Thoracic aorta (tissue), 2 donors: ENCODE data around the gene MRNIP. TPM values are rescaled to one million over a fixed set of nuclear protein-coding genes. Genes with fewer than 3 reads are reported as not detected.
"Not testable (repeated sequence)": the region's sequence is repeated elsewhere in the genome, so short reads cannot be mapped to it uniquely, and the experiment has no call there.

ENCODE experiments used
- ATAC-seq: fragments of 150-250 bp; one replicate; pipeline ENCODE4 v1.8.0; 2017; ENCODE audit warnings: low read depth; ENCODE audit not compliant: insufficient number of reproducible peaks, low FRiP score
- DNase-seq: peaks from one replicate; pipeline ENCODE4 v3.0.0-alpha.2; 2020; ENCODE audit warnings: low spot score
- H3K27ac ChIP-seq, 2 donors: fragments of 200-600 bp; sonication (generic); 1 replicate in 1 of 2; 2 replicates in 1 of 2; pipeline ENCODE4 v1.5.1; 2016; ENCODE audit warnings: mild to moderate bottlenecking in 2 of 2, moderate library complexity in 2 of 2
- H3K27me3 ChIP-seq: fragments of 200-600 bp; sonication (generic); replicated peaks from 2 replicates; pipeline ENCODE4 v1.6.0; 2016; ENCODE audit warnings: mild to moderate bottlenecking; ENCODE audit not compliant: insufficient read depth
- H3K36me3 ChIP-seq: fragments of 200-600 bp; sonication (generic); one replicate; pipeline ENCODE4 v1.5.1; 2016
- H3K4me1 ChIP-seq, 2 donors: fragments of 200-600 bp; sonication (generic); 1 replicate in 1 of 2; 2 replicates in 1 of 2; pipeline versions ENCODE4 v1.5.1 to v1.6.0; 2016; ENCODE audit warnings: low read depth in 2 of 2, mild to moderate bottlenecking in 1 of 2; ENCODE audit not compliant: control insufficient read depth in 1 of 2
- H3K4me3 ChIP-seq: fragments of 200-600 bp; sonication (generic); 2 replicates; pipeline ENCODE4 v1.5.1; 2016; ENCODE audit warnings: mild to moderate bottlenecking
- H3K9me3 ChIP-seq: fragments of 200-600 bp; sonication (generic); 2 replicates; pipeline ENCODE4 v1.5.1; 2016
- total RNA-seq, 2 donors: library from RNA; depleted of rRNA; stranded (reverse); fragments of >200 nt; gene quantifications; one replicate each; pipeline versions ENCODE4 v1.1.0 to v1.2.3, GENCODE V29; 2016
- TF ChIP-seq, protein P1 (sequence below): fragments of 200-600 bp; sonication (generic); IDR thresholded peaks from one replicate; pipeline ENCODE4 v1.5.1; 2019; ENCODE audit warnings: antibody characterized with exemption

Gene MRNIP
- total RNA-seq, 2 donors from 2014 or later: 46.2 to 54.2 TPM

DNA sequence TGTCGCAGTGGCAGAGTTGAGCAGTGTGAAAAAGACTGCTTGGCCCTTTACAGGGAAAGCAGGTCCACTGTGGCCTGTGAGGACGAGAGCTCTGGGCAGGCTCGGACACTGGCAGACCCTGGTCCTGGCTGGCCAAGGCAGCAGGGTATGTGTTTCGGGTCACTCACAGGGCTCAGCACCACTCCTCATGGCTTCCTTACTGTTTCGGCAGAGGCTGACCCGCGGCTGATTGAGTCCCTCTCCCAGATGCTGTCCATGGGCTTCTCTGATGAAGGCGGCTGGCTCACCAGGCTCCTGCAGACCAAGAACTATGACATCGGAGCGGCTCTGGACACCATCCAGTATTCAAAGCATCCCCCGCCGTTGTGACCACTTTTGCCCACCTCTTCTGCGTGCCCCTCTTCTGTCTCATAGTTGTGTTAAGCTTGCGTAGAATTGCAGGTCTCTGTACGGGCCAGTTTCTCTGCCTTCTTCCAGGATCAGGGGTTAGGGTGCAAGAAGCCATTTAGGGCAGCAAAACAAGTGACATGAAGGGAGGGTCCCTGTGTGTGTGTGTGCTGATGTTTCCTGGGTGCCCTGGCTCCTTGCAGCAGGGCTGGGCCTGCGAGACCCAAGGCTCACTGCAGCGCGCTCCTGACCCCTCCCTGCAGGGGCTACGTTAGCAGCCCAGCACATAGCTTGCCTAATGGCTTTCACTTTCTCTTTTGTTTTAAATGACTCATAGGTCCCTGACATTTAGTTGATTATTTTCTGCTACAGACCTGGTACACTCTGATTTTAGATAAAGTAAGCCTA lies 22.2 kb downstream of the MRNIP start:
- DNase-seq: no peak
- Histone ChIP-seq H3K27ac (no peak overlapping the region), H3K4me1 (peaks cover 0 to 7% of the 10 kb centered on the region in 2 donors)

DNA sequence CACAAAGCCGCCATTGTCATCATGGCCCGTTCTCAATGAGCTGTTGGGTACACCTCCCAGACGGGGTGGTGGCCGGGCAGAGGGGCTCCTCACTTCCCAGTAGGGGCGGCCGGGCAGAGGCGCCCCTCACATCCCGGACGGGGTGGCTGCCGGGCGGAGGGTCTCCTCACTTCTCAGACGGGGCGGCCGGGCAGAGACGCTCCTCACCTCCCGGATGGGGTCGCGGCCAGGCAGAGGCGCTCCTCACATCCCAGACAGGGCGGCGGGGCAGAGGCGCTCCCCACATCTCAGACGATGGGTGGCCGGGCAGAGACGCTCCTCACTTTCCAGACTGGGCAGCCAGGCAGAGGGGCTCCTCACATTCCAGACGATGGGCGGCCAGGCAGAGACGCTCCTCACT lies 23.7 kb downstream of the MRNIP start:
- not testable (repeated sequence) for DNase-seq, H3K4me1 ChIP-seq, H3K9me3 ChIP-seq, H3K27me3 ChIP-seq, H3K4me3 ChIP-seq, H3K27ac ChIP-seq, ATAC-seq
- peaks cover 71% of the 10 kb centered on the region for H3K36me3 ChIP-seq

More for the DNA sequence above, 22.2 kb downstream of the MRNIP start:
- no peaks in the 10 kb centered on the region for H3K27me3 ChIP-seq
- no peak overlapping the region for H3K4me3 ChIP-seq
- ATAC-seq: no peak
- TF ChIP-seq, protein P1, sequence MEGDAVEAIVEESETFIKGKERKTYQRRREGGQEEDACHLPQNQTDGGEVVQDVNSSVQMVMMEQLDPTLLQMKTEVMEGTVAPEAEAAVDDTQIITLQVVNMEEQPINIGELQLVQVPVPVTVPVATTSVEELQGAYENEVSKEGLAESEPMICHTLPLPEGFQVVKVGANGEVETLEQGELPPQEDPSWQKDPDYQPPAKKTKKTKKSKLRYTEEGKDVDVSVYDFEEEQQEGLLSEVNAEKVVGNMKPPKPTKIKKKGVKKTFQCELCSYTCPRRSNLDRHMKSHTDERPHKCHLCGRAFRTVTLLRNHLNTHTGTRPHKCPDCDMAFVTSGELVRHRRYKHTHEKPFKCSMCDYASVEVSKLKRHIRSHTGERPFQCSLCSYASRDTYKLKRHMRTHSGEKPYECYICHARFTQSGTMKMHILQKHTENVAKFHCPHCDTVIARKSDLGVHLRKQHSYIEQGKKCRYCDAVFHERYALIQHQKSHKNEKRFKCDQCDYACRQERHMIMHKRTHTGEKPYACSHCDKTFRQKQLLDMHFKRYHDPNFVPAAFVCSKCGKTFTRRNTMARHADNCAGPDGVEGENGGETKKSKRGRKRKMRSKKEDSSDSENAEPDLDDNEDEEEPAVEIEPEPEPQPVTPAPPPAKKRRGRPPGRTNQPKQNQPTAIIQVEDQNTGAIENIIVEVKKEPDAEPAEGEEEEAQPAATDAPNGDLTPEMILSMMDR: no peak
- no peaks in the 10 kb centered on the region for H3K9me3 ChIP-seq
- H3K36me3 ChIP-seq: peaks cover 67% of the 10 kb centered on the region

DNA sequence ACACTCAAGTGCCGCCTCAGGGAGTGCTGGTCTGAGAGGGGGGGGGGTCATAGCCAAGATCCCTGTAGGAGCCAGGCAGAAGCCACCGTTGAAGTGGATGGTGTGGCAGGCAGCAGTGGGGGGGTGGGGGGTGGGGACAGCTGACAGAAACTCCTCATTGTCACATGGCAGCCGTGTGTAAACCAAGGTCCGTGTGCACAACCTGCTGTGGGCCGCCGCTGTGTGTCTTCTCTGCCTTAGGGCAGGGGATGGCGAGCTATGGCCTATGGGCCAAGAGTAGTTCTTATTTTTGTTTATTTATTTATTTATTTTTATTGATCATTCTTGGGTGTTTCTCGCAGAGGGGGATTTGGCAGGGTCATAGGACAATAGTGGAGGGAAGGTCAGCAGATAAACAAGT lies 24.5 kb downstream of the MRNIP start:
- ATAC-seq: no peak
- no peak overlapping the region for H3K4me3 ChIP-seq
- no peak overlapping the region for H3K27ac ChIP-seq
- H3K27me3 ChIP-seq: no peaks in the 10 kb centered on the region
- DNase-seq: no peak
- H3K4me1 ChIP-seq: peaks cover 0 to 7% of the 10 kb centered on the region in 2 donors
- TF ChIP-seq, protein P1: no peak
- peaks cover 77% of the 10 kb centered on the region for H3K36me3 ChIP-seq
- H3K9me3 ChIP-seq: no peaks in the 10 kb centered on the region

DNA sequence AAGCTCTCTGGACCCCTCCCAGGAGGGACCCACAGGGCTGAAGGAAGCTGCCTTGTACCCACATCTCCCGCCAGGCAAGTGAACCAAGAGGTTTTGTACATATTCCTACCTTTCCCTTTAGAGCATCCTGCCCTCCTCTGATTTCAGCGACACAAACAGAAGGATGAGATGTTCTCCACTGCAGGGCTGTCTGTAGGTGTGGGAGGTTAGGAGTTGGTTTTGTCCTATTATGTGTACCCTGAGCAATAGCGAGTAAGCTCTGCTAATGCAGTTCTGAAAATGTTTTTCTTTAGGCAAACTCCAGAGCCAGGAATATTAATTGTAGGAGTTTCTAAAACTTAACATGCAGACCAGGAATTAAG lies 24.9 kb downstream of the MRNIP start:
- Histone ChIP-seq H3K27me3 (no peaks in the 10 kb centered on the region), H3K36me3 (peaks cover 81% of the 10 kb centered on the region), H3K9me3 (no peaks in the 10 kb centered on the region), H3K4me1 (peaks cover under 1 to 7% of the 10 kb centered on the region in 2 donors), H3K27ac (no peak overlapping the region), H3K4me3 (no peak overlapping the region)
- TF ChIP-seq, protein P1: no peak
- no peak for ATAC-seq
- DNase-seq: no peak

DNA sequence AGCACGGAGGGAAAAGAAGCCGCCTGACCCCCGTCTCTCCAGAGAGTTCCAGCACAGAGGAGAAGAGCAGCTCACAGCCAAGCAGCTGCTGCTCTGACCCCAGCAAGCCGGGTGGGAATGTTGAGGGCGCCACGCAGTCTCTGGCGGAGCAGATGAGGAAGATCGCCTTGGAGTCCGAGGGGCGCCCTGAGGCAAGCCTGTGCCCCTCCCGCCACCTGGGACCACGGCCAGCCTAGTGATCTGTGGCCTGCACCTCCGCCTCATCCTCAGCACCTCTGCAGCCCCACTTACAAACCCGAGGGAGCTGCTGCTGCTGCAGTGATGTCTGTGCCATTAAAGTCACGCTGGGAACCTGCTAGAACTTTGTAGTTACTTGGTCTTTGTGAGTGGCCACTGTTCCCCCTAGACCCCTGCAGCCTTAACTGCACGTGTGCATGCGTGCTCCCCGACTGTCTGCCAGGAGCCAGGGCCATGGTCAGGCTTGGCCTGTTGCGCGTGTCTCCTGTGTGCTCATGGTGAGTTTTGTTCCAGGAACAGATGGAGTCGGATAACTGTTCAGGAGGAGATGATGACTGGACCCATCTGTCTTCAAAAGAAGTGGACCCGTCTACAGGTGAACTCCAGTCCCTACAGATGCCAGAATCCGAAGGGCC lies 25.4 kb downstream of the MRNIP start:
- Histone ChIP-seq H3K36me3 (peaks cover 81% of the 10 kb centered on the region), H3K27me3 (no peaks in the 10 kb centered on the region), H3K4me1 (peaks cover 3 to 8% of the 10 kb centered on the region in 2 donors), H3K4me3 (no peak overlapping the region), H3K9me3 (no peaks in the 10 kb centered on the region), H3K27ac (no peak overlapping the region)
- TF ChIP-seq, protein P1: no peak
- ATAC-seq (no peak), DNase-seq (no peak)
